IMR-90 (cell line): Measurements from ENCODE around the gene LRRFIP1. TPM values are rescaled to one million over a fixed set of nuclear protein-coding genes. Genes with fewer than 3 reads are reported as not detected.
A peak's percentile ranks its signal among the peaks of the same experiment; 100 is the strongest.

ENCODE experiments used
- ATAC-seq: fragments of 200-7000 bp; cut with Tn5 transposase; 2 replicates; pipeline ENCODE4 v1.9.1; 2020; ENCODE audit warnings: low read depth, mild to moderate bottlenecking, moderate library complexity
- BruUV-seq: library from RNA; stranded (reverse); fragments of 400-500 nt; replicated peaks from 2 replicates; lab custom pipeline; 2021; lab: Mats Ljungman, UMichigan
- CTCF ChIA-PET: fragments of 300-600 bp; formaldehyde crosslinking; extraction: SDS; loops from one replicate; lab custom pipeline; 2021; ENCODE audit warnings: antibody characterized with exemption; lab: Yijun Ruan, JAX
- POLR2A ChIA-PET: fragments of 300-600 bp; sonication (Branson Sonifier 250); formaldehyde crosslinking; loops from one replicate; lab custom pipeline; 2022; ENCODE audit warnings: antibody characterized with exemption; ENCODE audit not compliant: unreplicated experiment; lab: Charles Lee
- DNase-seq: peaks from one replicate; pipeline ENCODE4 v3.0.0; 2013
- H2AFZ ChIP-seq: replicated peaks from 2 replicates; pipeline ENCODE3; 2013; ENCODE audit warnings: low read length, mild to moderate bottlenecking; ENCODE audit not compliant: poor library complexity
- H2AK5ac ChIP-seq: 2 replicates; pipeline ENCODE4 v1.6.1; 2013; ENCODE audit warnings: low read depth, low read length, inconsistent platforms
- H2AK9ac ChIP-seq: replicated peaks from 2 replicates; pipeline ENCODE3; 2013; ENCODE audit warnings: mild to moderate bottlenecking, low read depth, low read length, moderate library complexity; ENCODE audit not compliant: poor library complexity
- H2BK120ac ChIP-seq: 2 replicates; pipeline ENCODE4 v1.6.1; 2013; ENCODE audit warnings: low read depth, low read length, inconsistent platforms
- H2BK15ac ChIP-seq: 3 replicates; pipeline ENCODE4 v1.6.1; 2013; ENCODE audit warnings: low read depth, low read length, inconsistent platforms
- H2BK20ac ChIP-seq: 2 replicates; pipeline ENCODE4 v1.6.1; 2013; ENCODE audit warnings: low read depth, mild to moderate bottlenecking, inconsistent platforms, low read length, moderate library complexity
- H2BK5ac ChIP-seq: 2 replicates; pipeline ENCODE4 v1.6.1; 2013; ENCODE audit warnings: mild to moderate bottlenecking, low read depth, low read length, inconsistent platforms; ENCODE audit not compliant: poor library complexity, severe bottlenecking
- H3K14ac ChIP-seq: replicated peaks from 2 replicates; pipeline ENCODE4 v1.6.1; 2013; ENCODE audit warnings: low read depth, low read length, inconsistent platforms
- H3K18ac ChIP-seq: 2 replicates; pipeline ENCODE4 v1.6.1; 2013; ENCODE audit warnings: low read depth, low read length, control low read depth
- H3K23ac ChIP-seq: 2 replicates; pipeline ENCODE4 v1.6.1; 2013; ENCODE audit warnings: low read depth, low read length, inconsistent platforms
- H3K27ac ChIP-seq: 2 replicates; pipeline ENCODE4 v1.5.1; 2013; ENCODE audit warnings: mild to moderate bottlenecking, control low read depth, low read length; ENCODE audit not compliant: insufficient read depth
- H3K27me3 ChIP-seq: 2 replicates; pipeline ENCODE4 v1.6.1; 2013; ENCODE audit warnings: low read length; ENCODE audit not compliant: control insufficient read depth, insufficient read depth
- H3K36me3 ChIP-seq: 2 replicates; pipeline ENCODE4 v1.6.1; 2013; ENCODE audit warnings: low read length, mixed read lengths; ENCODE audit not compliant: control insufficient read depth, insufficient read depth
- H3K4ac ChIP-seq: 2 replicates; pipeline ENCODE4 v1.6.1; 2013; ENCODE audit warnings: low read depth, low read length, inconsistent platforms
- H3K4me1 ChIP-seq: 2 replicates; pipeline ENCODE4 v1.6.1; 2013; ENCODE audit warnings: low read length, mixed read lengths; ENCODE audit not compliant: control insufficient read depth, insufficient read depth
- H3K4me2 ChIP-seq: 2 replicates; pipeline ENCODE4 v1.6.1; 2013; ENCODE audit warnings: low read depth, mild to moderate bottlenecking, control low read depth, low read length, moderate library complexity
- H3K4me3 ChIP-seq: 2 replicates; pipeline ENCODE4 v1.5.1; 2013; ENCODE audit warnings: low read depth, mild to moderate bottlenecking, control low read depth, low read length, moderate library complexity; ENCODE audit not compliant: insufficient read depth
- H3K56ac ChIP-seq: 2 replicates; pipeline ENCODE4 v1.6.1; 2013; ENCODE audit warnings: low read length, inconsistent platforms; ENCODE audit not compliant: insufficient read depth; ENCODE audit errors: extremely low read depth
- H3K79me1 ChIP-seq, 2 experiments: 2 replicates each; pipeline ENCODE4 v1.6.1; 2013; ENCODE audit warnings: low read length in 2 of 2, inconsistent platforms in 1 of 2, low read depth in 1 of 2
- H3K9ac ChIP-seq: 2 replicates; pipeline ENCODE4 v1.6.1; 2013; ENCODE audit warnings: low read depth, low read length, control low read depth
- H3K9me1 ChIP-seq: 2 replicates; pipeline ENCODE4 v1.6.1; 2013; ENCODE audit warnings: low read length, inconsistent platforms; ENCODE audit not compliant: insufficient read depth
- H3K9me3 ChIP-seq: 2 replicates; pipeline ENCODE4 v1.6.1; 2013; ENCODE audit warnings: low read length; ENCODE audit not compliant: control insufficient read depth, insufficient read depth
- H4K20me1 ChIP-seq: 2 replicates; pipeline ENCODE4 v1.6.1; 2013; ENCODE audit warnings: low read length, inconsistent platforms; ENCODE audit not compliant: insufficient read depth
- H4K5ac ChIP-seq: 2 replicates; pipeline ENCODE4 v1.6.1; 2013; ENCODE audit warnings: mild to moderate bottlenecking, low read depth, low read length, control low read depth
- H4K8ac ChIP-seq, 2 experiments: 2 replicates each; pipeline ENCODE4 v1.6.1; 2013; ENCODE audit warnings: low read depth in 2 of 2, low read length in 2 of 2, control low read depth in 1 of 2, inconsistent platforms in 1 of 2
- H4K91ac ChIP-seq: 2 replicates; pipeline ENCODE4 v1.6.1; 2013; ENCODE audit warnings: low read depth, low read length, inconsistent platforms; ENCODE audit not compliant: insufficient read depth
- BHLHE40 ChIP-seq: fragments of 150-350 bp; IDR thresholded peaks from 2 replicates; pipeline ENCODE4 v1.6.1; 2016; ENCODE audit warnings: mild to moderate bottlenecking, low read depth, low read length
- CEBPB ChIP-seq: IDR thresholded peaks from 2 replicates; pipeline ENCODE4 v1.6.1; 2012; ENCODE audit warnings: low read depth, low read length, improper control_type of control experiment
- CHD1 ChIP-seq: IDR thresholded peaks from 2 replicates; pipeline ENCODE4 v1.6.1; 2012; ENCODE audit warnings: low read depth, low read length, improper control_type of control experiment
- CTCF ChIP-seq: conservative IDR thresholded peaks from 2 replicates; pipeline ENCODE4 v1.5.1; 2012; ENCODE audit warnings: mild to moderate bottlenecking, low read depth, low read length, improper control_type of control experiment
- FOS ChIP-seq: fragments of 150-350 bp; IDR thresholded peaks from 2 replicates; pipeline ENCODE4 v1.6.1; 2016; ENCODE audit warnings: low read depth, low read length
- MAFK ChIP-seq: IDR thresholded peaks from 2 replicates; pipeline ENCODE4 v1.6.1; 2012; ENCODE audit warnings: low read depth, low read length, improper control_type of control experiment
- MAZ ChIP-seq: IDR thresholded peaks from 2 replicates; pipeline ENCODE4 v1.6.1; 2012; ENCODE audit warnings: low read depth, mild to moderate bottlenecking, low read length, improper control_type of control experiment, moderate library complexity, borderline replicate concordance
- MXI1 ChIP-seq: IDR thresholded peaks from 2 replicates; pipeline ENCODE4 v1.6.1; 2012; ENCODE audit warnings: low read depth, mild to moderate bottlenecking, low read length, moderate library complexity, borderline replicate concordance
- NFE2L2 ChIP-seq: fragments of 150-350 bp; IDR thresholded peaks from 2 replicates; pipeline ENCODE4 v1.6.1; 2016; ENCODE audit warnings: low read depth, mild to moderate bottlenecking, low read length
- POLR2A ChIP-seq: IDR thresholded peaks from 2 replicates; pipeline ENCODE4 v1.6.1; 2012; ENCODE audit warnings: mild to moderate bottlenecking, low read depth, low read length
- RAD21 ChIP-seq: IDR thresholded peaks from 2 replicates; pipeline ENCODE4 v1.6.1; 2012; ENCODE audit warnings: low read length, improper control_type of control experiment
- RCOR1 ChIP-seq: IDR thresholded peaks from 2 replicates; pipeline ENCODE4 v1.6.1; 2012; ENCODE audit warnings: mild to moderate bottlenecking, low read length, improper control_type of control experiment; ENCODE audit not compliant: insufficient replicate concordance
- RFX5 ChIP-seq: IDR thresholded peaks from 2 replicates; pipeline ENCODE4 v1.8.0; 2012; ENCODE audit warnings: low read depth, mild to moderate bottlenecking, low read length, moderate library complexity
- SMC3 ChIP-seq: fragments of 150-350 bp; IDR thresholded peaks from 2 replicates; pipeline ENCODE4 v1.6.1; 2016; ENCODE audit warnings: low read depth, mild to moderate bottlenecking, antibody characterized with exemption, low read length, moderate library complexity
- USF2 ChIP-seq: fragments of 150-350 bp; IDR thresholded peaks from 2 replicates; pipeline ENCODE4 v1.6.1; 2017; ENCODE audit warnings: mild to moderate bottlenecking, antibody characterized with exemption, low read length, low read depth
- WGBS, 2 experiments: methylation state at CpG; one replicate each; pipeline versions ENCODE4 v1.1.5 to v1.1.7; 2013; ENCODE audit warnings: missing lambda C conversion rate in 2 of 2; ENCODE audit not compliant: insufficient read length in 1 of 2; ENCODE audit errors: extremely low coverage in 2 of 2; 5-methylcytosine and 5-hydroxymethylcytosine counted together
- dilution Hi-C: fragments of 300-500 bp; cut with HindIII; formaldehyde crosslinking; loops from one replicate; pipeline ENCODE4 v1.14.3; 2018; ENCODE audit warnings: low sequenced_read_pairs; ENCODE audit not compliant: unreplicated experiment
- in situ Hi-C: fragments of 300-500 bp; cut with MboI; formaldehyde crosslinking; loops from 3 replicates; pipeline ENCODE4 v1.14.3; 2019; ENCODE audit warnings: low sequenced_read_pairs, inconsistent platforms, mixed read lengths
- intact Hi-C: fragments of 100-400 bp; cut with micrococcal nuclease; formaldehyde crosslinking; loops from 2 replicates; pipeline ENCODE4 v1.10.0; 2022
- polyA plus RNA-seq, 3 experiments: library from polyadenylated mRNA; depleted of rRNA; stranded (reverse); fragments of >200 nt; gene quantifications; 2 replicates each; pipeline ENCODE4 v1.2.3, GENCODE V29; 2012; ENCODE audit warnings: low replicate concordance in 1 of 3
- total RNA-seq: library from RNA; depleted of rRNA; stranded (reverse); fragments of >200 nt; gene quantifications from 2 replicates; pipeline ENCODE4 v1.2.3, GENCODE V29; 2012

The LRRFIP1 gene
- total and polyA plus RNA-seq, 2 of the 4 experiments (the other 2 are of a cell fraction): 52.2 to 54.4 TPM

- H4K5ac ChIP-seq: no peak overlapping the region
- H3K4ac ChIP-seq: 0 out of 2 replicates have a peak overlapping the region, but pooled peaks have one; percentile 54
- H3K27ac ChIP-seq: no peak overlapping the region
- peaks cover 95% of the 10 kb centered on the region for H4K20me1 ChIP-seq
- no peaks in the 10 kb centered on the region for H3K9me3 ChIP-seq
- H3K4me2 ChIP-seq: no peak overlapping the region
- no peaks in the 10 kb centered on the region for H3K27me3 ChIP-seq
- H3K9ac ChIP-seq: no peak overlapping the region
- no peak overlapping the region; the same call in 1 of the 2 replicates for H2BK20ac ChIP-seq
- dilution Hi-C loops (no loop called here), in situ Hi-C loops (no loop called here), intact Hi-C loops (no loop called here)
- no TSS peak for BruUV-seq
- H2AFZ ChIP-seq: no peak overlapping the region
- H4K91ac ChIP-seq: no peak overlapping the region; the same call in 1 of the 2 replicates
- POLR2A ChIA-PET: no interaction called here
- no peaks in the 10 kb centered on the region for H3K36me3 ChIP-seq
- H2BK5ac ChIP-seq: peak overlapping the region; percentile 34
- DNase-seq (no peak), ATAC-seq (no peak)
- H3K14ac ChIP-seq: peak overlapping the region; percentile 37
- 74% methylated on average over 3 of the region's 19 CpGs; no CpG with 5 or more reads in 1 of the 2 experiments for WGBS, 2 experiments
- CTCF ChIA-PET: interaction anchor here (0.8 to 1.4 kb wide), 2 partner anchors 29 to 46 kb away, joined by 3 to 4 read pairs; no protein-coding TSS in a partner anchor
- peaks cover 11 to 87% of the 10 kb centered on the region in 2 experiments; a peak in 3 of 4 replicates for H3K79me1 ChIP-seq
- no peak overlapping the region for H3K18ac ChIP-seq
- no peak overlapping the region for H3K4me3 ChIP-seq
- H3K23ac ChIP-seq: peak overlapping the region; percentile 76; the same call in 1 of the 2 replicates
- H3K4me1 ChIP-seq: peaks cover 64% of the 10 kb centered on the region
- H3K9me1 ChIP-seq: peaks cover 48% of the 10 kb centered on the region
- H3K56ac ChIP-seq: no peak overlapping the region
- H2AK9ac ChIP-seq: peak overlapping the region; percentile 30
- H2AK5ac ChIP-seq: peak overlapping the region; percentile 50; the same call in 1 of the 2 replicates
- 0 out of 3 replicates have a peak overlapping the region, but pooled peaks have one; percentile 14 for H2BK15ac ChIP-seq
- H2BK120ac ChIP-seq: no peak overlapping the region
- peak overlapping the region in 1 of 2 experiments; percentile 37; a peak in 1 of 4 replicates for H4K8ac ChIP-seq
- no peak for TF ChIP-seq RCOR1
- TF ChIP-seq SMC3: no peak
- TF ChIP-seq CHD1: no peak
- TF ChIP-seq MAZ: no peak
- TF ChIP-seq CEBPB: no peak
- TF ChIP-seq RAD21: no peak
- no peak for TF ChIP-seq MXI1
- TF ChIP-seq POLR2A: no peak
- TF ChIP-seq RFX5: no peak
- no peak for TF ChIP-seq USF2
- TF ChIP-seq FOS: no peak
- no peak for TF ChIP-seq BHLHE40
- no peak for TF ChIP-seq MAFK
- TF ChIP-seq NFE2L2: no peak
- TF ChIP-seq CTCF: no peak
Observed at GRCh38 chr2:237699870-237700511, 72.6 kb downstream of the LRRFIP1 start.
